Immature natural killer cell (primary cell): ENCODE measurements around the gene SLC7A6. TPM values are rescaled to one million over a fixed set of nuclear protein-coding genes. Genes with fewer than 3 reads are reported as not detected.
A peak's percentile ranks its signal among the peaks of the same experiment; 100 is the strongest.

Experiments used
- DNase-seq, 3 donors: peaks; one replicate each; pipeline ENCODE4 v3.0.0; 2022; ENCODE audit warnings: mixed read lengths in 1 of 3
- H3K27ac Mint-ChIP-seq, 6 donors: one replicate each; pipeline ENCODE4 v1.8.0; 2020; ENCODE audit warnings: mixed read lengths in 6 of 6, mild to moderate bottlenecking in 5 of 6, inconsistent platforms in 4 of 6, moderate library complexity in 3 of 6
- H3K27me3 Mint-ChIP-seq, 3 donors: one replicate each; pipeline ENCODE4 v1.8.0; 2020 to 2021; ENCODE audit warnings: low read depth in 3 of 3, mild to moderate bottlenecking in 3 of 3, mixed read lengths in 3 of 3, moderate library complexity in 3 of 3, inconsistent platforms in 1 of 3
- H3K36me3 Mint-ChIP-seq, 3 donors: one replicate each; pipeline ENCODE4 v1.8.0; 2020; ENCODE audit warnings: mixed read lengths in 3 of 3, inconsistent platforms in 2 of 3, mild to moderate bottlenecking in 2 of 3
- H3K4me1 Mint-ChIP-seq, 2 donors: one replicate each; pipeline ENCODE4 v1.8.0; 2020; ENCODE audit warnings: inconsistent platforms in 2 of 2, mild to moderate bottlenecking in 2 of 2, mixed read lengths in 2 of 2, moderate library complexity in 1 of 2
- H3K4me3 Mint-ChIP-seq, 5 donors: one replicate each; pipeline ENCODE4 v1.8.0; 2020; ENCODE audit warnings: mild to moderate bottlenecking in 5 of 5, mixed read lengths in 5 of 5, inconsistent platforms in 3 of 5, moderate library complexity in 3 of 5
- H3K9me3 Mint-ChIP-seq, 6 donors: one replicate each; pipeline ENCODE4 v1.8.0; 2020; ENCODE audit warnings: mild to moderate bottlenecking in 6 of 6, mixed read lengths in 6 of 6, inconsistent platforms in 4 of 6, moderate library complexity in 3 of 6
- polyA plus RNA-seq, 3 donors: library from polyadenylated mRNA; unstranded; fragments of 300-500 nt; fragmentation: Illumina TruSeq; gene quantifications; one replicate each; pipeline ENCODE4 v1.2.3, GENCODE V29; 2021

Gene SLC7A6
- polyA plus RNA-seq, 3 donors from 2014 or later, result 1.9 to 12.8 (median 6.0) TPM

GRCh38 chr16:68237243-68238028 lies 26.9 kb upstream of the SLC7A6 start:
- Mint-ChIP-seq H3K36me3 (no peaks in the 10 kb centered on the region), H3K4me3 (peak overlapping the region; percentile 92 to 97 (median 96)), H3K27me3 (peaks cover 10 to 29% (median 23%) of the 10 kb centered on the region in 3 donors), H3K27ac (peak overlapping the region; percentile 68 to 89 (median 78)), H3K4me1 (peaks cover 30 to 39% of the 10 kb centered on the region in 2 donors), H3K9me3 (no peaks in the 10 kb centered on the region)
- DNase-seq, result peak; percentile 78 to 81 (median 78)

- H3K4me1 Mint-ChIP-seq, result peaks cover 30 to 39% of the 10 kb centered on the region in 2 donors
- H3K36me3 Mint-ChIP-seq, result no peaks in the 10 kb centered on the region
- DNase-seq, result no peak
- H3K27ac Mint-ChIP-seq, result peak overlapping the region; percentile 36 to 89 (median 78)
- H3K27me3 Mint-ChIP-seq, result peaks cover 10 to 25% (median 23%) of the 10 kb centered on the region in 3 donors
- H3K4me3 Mint-ChIP-seq, result peak overlapping the region; percentile 92 to 97 (median 96)
- H3K9me3 Mint-ChIP-seq, result no peaks in the 10 kb centered on the region
Observed at GRCh38 chr16:68238029-68238345, 26.3 kb upstream of the SLC7A6 start.

GRCh38 chr16:68242085-68242484 lies 22.2 kb upstream of the SLC7A6 start:
- H3K27me3 Mint-ChIP-seq, result peaks cover 11 to 17% (median 16%) of the 10 kb centered on the region in 3 donors
- no peaks in the 10 kb centered on the region for H3K36me3 Mint-ChIP-seq
- H3K27ac Mint-ChIP-seq, result no peak overlapping the region
- H3K4me3 Mint-ChIP-seq, result peak overlapping the region in 1 of 5 donors; percentile 32
- DNase-seq, result no peak
- H3K9me3 Mint-ChIP-seq, result no peaks in the 10 kb centered on the region
- peaks cover 33% of the 10 kb centered on the region in 2 donors for H3K4me1 Mint-ChIP-seq

GRCh38 chr16:68242926-68243858 lies 21.1 kb upstream of the SLC7A6 start:
- Mint-ChIP-seq H3K4me3 (peak overlapping the region; percentile 23 to 99 (median 97)), H3K4me1 (peaks cover 25 to 31% of the 10 kb centered on the region in 2 donors), H3K9me3 (no peaks in the 10 kb centered on the region), H3K27me3 (peaks cover 4 to 11% (median 8%) of the 10 kb centered on the region in 3 donors), H3K27ac (no peak overlapping the region), H3K36me3 (no peaks in the 10 kb centered on the region)
- DNase-seq, result no peak

GRCh38 chr16:68244481-68244902 lies 19.8 kb upstream of the SLC7A6 start:
- Mint-ChIP-seq H3K27me3 (peaks cover 4 to 11% (median 8%) of the 10 kb centered on the region in 3 donors), H3K9me3 (no peaks in the 10 kb centered on the region), H3K36me3 (no peaks in the 10 kb centered on the region), H3K4me3 (peak overlapping the region; percentile 97 to 99 (median 99)), H3K4me1 (peaks cover 19 to 24% of the 10 kb centered on the region in 2 donors), H3K27ac (peak overlapping the region in 4 of 6 donors; percentile 35 to 91 (median 74))
- DNase-seq, result no peak

GRCh38 chr16:68244903-68245853 lies 19.1 kb upstream of the SLC7A6 start, which contains the start of gene PLA2G15:
Gene PLA2G15, plus strand, starts transcription at chr16:68245373. Its CDS starts 54 bp downstream, at chr16:68245427.
- peak within 1 kb of the TSS; percentile 68 to 91 (median 82) for H3K27ac Mint-ChIP-seq
- peaks cover 19 to 21% of the 10 kb centered on the region in 2 donors for H3K4me1 Mint-ChIP-seq
- DNase-seq, result peak; percentile 92 to 95 (median 94)
- peaks cover 4 to 11% (median 8%) of the 10 kb centered on the region in 3 donors for H3K27me3 Mint-ChIP-seq
- H3K36me3 Mint-ChIP-seq, result no peaks in the 10 kb centered on the region
- peak within 1 kb of the TSS; percentile 97 to 99 (median 99) for H3K4me3 Mint-ChIP-seq
- no peaks in the 10 kb centered on the region for H3K9me3 Mint-ChIP-seq

GRCh38 chr16:68246121-68246520 lies 18.2 kb upstream of the SLC7A6 start:
- Mint-ChIP-seq H3K4me1 (peaks cover 19 to 21% of the 10 kb centered on the region in 2 donors), H3K4me3 (peak overlapping the region; percentile 97 to 99 (median 99)), H3K36me3 (peaks cover 0 to 5% (median 4%) of the 10 kb centered on the region in 3 donors), H3K27ac (no peak overlapping the region), H3K9me3 (no peaks in the 10 kb centered on the region), H3K27me3 (peaks cover 4 to 11% (median 8%) of the 10 kb centered on the region in 3 donors)
- DNase-seq, result no peak

- Mint-ChIP-seq H3K36me3 (peaks cover under 1 to 7% (median 4%) of the 10 kb centered on the region in 3 donors), H3K4me3 (peak overlapping the region in 4 of 5 donors; percentile 17 to 99 (median 98)), H3K9me3 (no peaks in the 10 kb centered on the region), H3K27me3 (peaks cover 4 to 11% (median 8%) of the 10 kb centered on the region in 3 donors), H3K27ac (peak overlapping the region in 1 of 6 donors; percentile 34), H3K4me1 (peaks cover 19 to 21% of the 10 kb centered on the region in 2 donors)
- no peak for DNase-seq
Observed at GRCh38 chr16:68246666-68247065, 17.7 kb upstream of the SLC7A6 start.

- H3K9me3 Mint-ChIP-seq, result no peaks in the 10 kb centered on the region
- H3K27ac Mint-ChIP-seq, result no peak overlapping the region
- peaks cover 19 to 21% of the 10 kb centered on the region in 2 donors for H3K4me1 Mint-ChIP-seq
- DNase-seq, result no peak
- peaks cover 4 to 12% (median 8%) of the 10 kb centered on the region in 3 donors for H3K27me3 Mint-ChIP-seq
- peak overlapping the region in 1 of 5 donors; percentile 30 for H3K4me3 Mint-ChIP-seq
- peaks cover 4 to 12% (median 4%) of the 10 kb centered on the region in 3 donors for H3K36me3 Mint-ChIP-seq
Observed at GRCh38 chr16:68247400-68247799, 16.9 kb upstream of the SLC7A6 start.

- Mint-ChIP-seq H3K4me1 (peaks cover 19 to 21% of the 10 kb centered on the region in 2 donors), H3K36me3 (peaks cover 4 to 12% (median 4%) of the 10 kb centered on the region in 3 donors), H3K27ac (no peak overlapping the region), H3K4me3 (peak overlapping the region in 2 of 5 donors; percentile 14 to 24), H3K9me3 (no peaks in the 10 kb centered on the region), H3K27me3 (peaks cover 6 to 11% (median 8%) of the 10 kb centered on the region in 3 donors)
- no peak for DNase-seq
Observed at GRCh38 chr16:68247932-68248331, 16.4 kb upstream of the SLC7A6 start.

GRCh38 chr16:68249371-68249770 lies 15.0 kb upstream of the SLC7A6 start:
- peak overlapping the region in 2 of 6 donors; percentile 35 to 63 for H3K27ac Mint-ChIP-seq

GRCh38 chr16:68250951-68251350 lies 13.4 kb upstream of the SLC7A6 start:
- no peak overlapping the region for H3K4me3 Mint-ChIP-seq
- peaks cover 4 to 12% (median 4%) of the 10 kb centered on the region in 3 donors for H3K36me3 Mint-ChIP-seq
- no peaks in the 10 kb centered on the region for H3K9me3 Mint-ChIP-seq

More at GRCh38 chr16:68249371-68249770, 15.0 kb upstream of the SLC7A6 start:
- peaks cover 19% of the 10 kb centered on the region in 2 donors for H3K4me1 Mint-ChIP-seq
- H3K36me3 Mint-ChIP-seq, result peaks cover 4 to 12% (median 4%) of the 10 kb centered on the region in 3 donors
- H3K9me3 Mint-ChIP-seq, result no peaks in the 10 kb centered on the region
- H3K27me3 Mint-ChIP-seq, result peaks cover 6 to 11% (median 8%) of the 10 kb centered on the region in 3 donors
- H3K4me3 Mint-ChIP-seq, result no peak overlapping the region
- DNase-seq, result no peak

More at GRCh38 chr16:68250951-68251350, 13.4 kb upstream of the SLC7A6 start:
- no peak overlapping the region for H3K27ac Mint-ChIP-seq
- DNase-seq, result no peak
- H3K27me3 Mint-ChIP-seq, result peaks cover 0 to 2% (median 1%) of the 10 kb centered on the region in 3 donors
- peaks cover 5 to 9% of the 10 kb centered on the region in 2 donors for H3K4me1 Mint-ChIP-seq
